GM12801 (cell line): ENCODE measurements around the gene EGFL7.

ENCODE experiments used
- TF ChIP-seq, protein P1 (sequence below): IDR thresholded peaks from one replicate; pipeline ENCODE4 v1.5.1; 2011; ENCODE audit warnings: control low read depth; ENCODE audit not compliant: insufficient read length; ENCODE audit errors: extremely low read depth

The EGFL7 gene

DNA sequence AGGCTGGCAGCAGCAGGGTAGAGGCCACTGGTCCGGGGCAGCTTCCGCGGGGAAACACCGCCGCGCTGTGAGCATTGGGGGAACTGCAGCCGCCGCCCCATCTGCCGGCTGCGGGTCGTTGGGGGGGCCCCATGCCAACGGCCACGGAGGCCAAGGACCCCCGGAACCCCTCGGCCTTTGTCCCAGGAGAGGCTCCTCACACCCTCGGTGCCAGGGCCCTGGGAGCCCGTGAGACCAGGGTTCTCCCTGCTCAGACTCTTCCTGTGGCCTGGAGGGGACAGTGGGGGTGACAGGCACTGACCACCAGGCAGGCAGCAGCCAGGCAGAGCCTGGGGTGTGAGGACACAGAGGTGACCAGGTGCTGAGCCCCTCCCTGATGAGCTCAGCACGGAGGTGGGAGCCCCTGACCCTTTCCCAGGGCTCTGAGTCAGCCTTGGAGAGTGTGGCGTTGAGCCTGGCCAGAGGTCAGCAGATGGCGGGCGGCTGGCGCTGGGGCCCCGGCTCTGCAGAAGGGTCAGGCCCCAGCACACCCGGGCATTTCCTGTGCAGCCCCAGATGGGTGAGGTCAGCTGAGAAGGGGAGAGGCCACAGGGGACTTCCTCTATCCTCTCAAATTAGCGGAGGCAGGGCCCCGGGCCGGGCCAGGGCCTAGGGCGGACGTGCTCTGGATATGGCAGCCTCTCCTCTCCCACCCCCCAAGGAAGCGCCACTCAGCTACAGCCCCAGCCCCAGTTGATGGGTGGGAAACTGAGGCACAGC, 17.9 kb upstream of the EGFL7 start:
- TF ChIP-seq, protein P1, sequence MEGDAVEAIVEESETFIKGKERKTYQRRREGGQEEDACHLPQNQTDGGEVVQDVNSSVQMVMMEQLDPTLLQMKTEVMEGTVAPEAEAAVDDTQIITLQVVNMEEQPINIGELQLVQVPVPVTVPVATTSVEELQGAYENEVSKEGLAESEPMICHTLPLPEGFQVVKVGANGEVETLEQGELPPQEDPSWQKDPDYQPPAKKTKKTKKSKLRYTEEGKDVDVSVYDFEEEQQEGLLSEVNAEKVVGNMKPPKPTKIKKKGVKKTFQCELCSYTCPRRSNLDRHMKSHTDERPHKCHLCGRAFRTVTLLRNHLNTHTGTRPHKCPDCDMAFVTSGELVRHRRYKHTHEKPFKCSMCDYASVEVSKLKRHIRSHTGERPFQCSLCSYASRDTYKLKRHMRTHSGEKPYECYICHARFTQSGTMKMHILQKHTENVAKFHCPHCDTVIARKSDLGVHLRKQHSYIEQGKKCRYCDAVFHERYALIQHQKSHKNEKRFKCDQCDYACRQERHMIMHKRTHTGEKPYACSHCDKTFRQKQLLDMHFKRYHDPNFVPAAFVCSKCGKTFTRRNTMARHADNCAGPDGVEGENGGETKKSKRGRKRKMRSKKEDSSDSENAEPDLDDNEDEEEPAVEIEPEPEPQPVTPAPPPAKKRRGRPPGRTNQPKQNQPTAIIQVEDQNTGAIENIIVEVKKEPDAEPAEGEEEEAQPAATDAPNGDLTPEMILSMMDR = no peak

DNA sequence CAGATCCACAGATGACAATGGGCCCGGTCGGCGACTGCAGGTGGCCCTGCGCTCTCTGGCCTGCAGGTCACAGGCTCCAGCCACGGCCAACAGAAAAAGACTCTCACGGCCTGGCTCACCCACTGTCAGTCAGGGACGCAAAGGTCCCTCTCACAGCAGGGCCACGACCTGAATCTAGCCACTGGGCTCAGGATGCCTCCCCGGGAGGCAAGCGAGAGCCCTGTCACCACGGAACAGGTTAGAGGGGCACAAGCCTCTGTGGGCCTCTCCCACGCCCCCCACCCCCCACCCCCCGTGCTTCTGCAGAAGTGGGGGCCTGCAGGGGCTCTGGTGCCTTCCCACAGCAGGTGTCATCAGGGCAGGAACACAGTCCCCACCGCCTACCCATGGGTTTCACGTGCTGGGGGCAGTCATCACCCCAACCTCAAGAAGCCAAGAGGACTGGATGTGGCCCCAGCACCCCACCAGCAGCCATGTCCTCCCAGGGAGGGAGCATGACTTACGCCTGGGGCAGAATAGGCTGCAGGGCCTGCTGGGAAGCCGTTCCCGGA, 17.3 kb upstream of the EGFL7 start:
- TF ChIP-seq, protein P1 = no peak

DNA sequence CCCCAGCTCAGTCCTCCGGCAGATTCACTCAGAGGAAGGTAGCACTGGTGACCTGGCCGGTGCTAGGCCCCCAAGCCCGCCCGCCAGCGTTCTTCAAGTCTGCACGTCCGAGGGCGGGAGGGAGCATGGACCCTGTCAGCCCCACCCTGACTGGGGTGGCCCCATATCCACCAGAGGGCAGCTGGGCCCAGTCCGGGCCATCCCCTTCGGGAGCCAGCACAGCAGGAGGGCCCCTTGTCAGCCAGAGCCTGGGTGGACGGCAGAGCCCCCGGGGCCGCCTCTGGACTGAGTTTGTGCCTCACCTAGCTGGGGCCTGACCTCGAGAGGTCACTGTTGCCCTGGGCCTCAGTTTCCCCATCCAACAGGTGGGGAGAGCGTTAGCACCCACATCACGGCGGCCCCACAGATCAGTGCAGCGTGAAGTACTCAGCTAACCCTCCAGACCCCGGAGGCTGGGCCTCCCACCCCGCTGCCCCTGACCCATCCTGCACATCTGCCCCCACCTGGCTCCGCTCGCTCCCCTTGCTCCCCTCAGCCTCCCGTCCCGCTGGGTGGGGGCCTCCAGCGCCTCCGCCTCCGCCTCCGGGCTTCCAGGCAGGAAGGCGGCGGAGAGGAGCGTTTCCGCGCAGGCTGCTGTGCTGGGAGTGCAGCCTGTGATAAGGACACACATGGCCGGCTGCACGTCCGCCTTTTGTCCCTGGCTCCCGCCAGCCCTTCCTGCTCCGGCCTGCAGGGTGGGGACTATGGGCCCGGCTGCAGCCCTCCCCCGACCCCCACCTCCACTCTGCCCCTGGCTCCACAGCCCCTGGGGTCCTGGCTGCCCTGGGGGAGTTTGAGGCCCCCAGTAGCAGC, 16.6 kb upstream of the EGFL7 start:
- TF ChIP-seq, protein P1 = no peak

DNA sequence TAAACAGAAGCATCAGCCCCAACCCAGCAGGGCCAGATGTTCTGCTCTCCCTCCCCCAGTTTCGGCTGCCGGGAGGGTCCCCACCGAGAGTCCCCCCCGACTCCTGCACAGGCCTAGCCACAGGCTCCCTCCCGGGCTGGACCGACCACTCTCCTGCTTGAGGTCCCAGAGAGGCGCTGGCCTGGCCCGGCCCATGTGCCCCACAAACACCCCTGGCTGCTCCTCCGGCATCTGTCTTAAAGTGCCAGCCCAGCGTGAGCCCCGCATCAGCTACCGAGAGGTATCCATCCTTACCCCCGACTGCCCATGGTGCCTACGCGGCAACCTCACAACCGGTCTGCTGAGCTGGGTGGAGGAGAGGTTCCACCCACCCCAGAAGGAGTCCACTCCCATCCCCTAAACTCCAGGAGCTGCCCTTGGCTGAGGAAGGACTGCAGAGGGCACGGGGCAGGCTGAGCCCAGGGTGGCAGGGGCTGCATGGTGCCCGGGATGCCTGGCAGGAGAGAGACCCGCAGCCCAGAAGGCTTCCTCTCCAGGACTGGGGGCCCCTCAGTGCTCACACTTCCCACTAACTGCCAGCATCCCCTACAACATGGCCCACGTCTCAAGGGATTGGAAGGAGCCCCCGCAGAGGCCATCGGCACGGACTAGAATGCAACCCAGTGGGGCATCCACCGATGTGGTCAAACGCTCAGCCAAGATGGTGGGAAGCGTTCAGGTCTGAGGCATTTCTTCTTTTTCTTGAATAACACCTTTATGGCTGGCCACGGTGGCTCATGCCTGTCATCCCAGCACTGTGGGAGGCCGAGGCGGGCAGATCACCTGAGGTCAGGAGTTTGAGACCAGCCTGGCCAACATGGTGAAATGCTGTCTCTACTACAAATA, 15.6 kb upstream of the EGFL7 start:
- TF ChIP-seq, protein P1 = no peak

DNA sequence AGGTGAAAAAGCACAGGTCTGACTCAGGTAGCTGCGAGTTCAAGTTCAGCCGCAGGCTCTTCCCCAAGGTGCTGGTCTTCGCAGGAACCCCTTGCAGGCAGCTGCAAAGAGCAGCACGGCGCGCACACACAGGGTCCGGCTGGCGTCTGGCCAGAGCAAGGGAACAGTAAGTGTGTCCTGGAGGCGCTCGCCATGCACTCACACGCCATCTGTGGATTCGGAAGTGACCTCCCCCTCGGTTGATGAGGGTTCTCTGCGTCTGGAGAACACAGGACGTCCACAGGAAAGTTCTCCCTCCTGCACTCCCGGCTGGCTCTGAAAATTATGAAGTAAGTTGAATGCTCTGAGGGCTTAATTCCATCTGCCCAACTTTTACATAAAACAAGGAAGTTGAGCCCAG, 14.0 kb upstream of the EGFL7 start:
- TF ChIP-seq, protein P1 = no peak

DNA sequence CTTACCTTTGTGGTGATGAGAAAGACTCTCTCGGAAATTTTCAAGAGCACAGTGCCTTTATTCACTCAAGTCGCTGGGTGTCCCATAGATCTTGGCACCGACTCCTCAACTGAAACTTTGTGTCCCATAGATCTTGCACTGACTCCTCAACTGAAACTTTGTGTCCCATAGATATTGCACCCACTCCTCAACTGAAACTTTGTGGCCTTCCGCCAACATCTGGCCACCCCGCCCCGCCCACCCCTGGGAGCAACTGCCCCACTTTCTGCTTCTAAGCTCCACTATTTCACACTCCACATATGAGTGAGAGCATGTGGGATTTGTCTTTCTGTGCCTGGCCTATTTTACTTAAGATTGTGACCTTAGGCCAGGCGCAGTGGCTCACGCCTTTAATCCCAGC, 12.7 kb upstream of the EGFL7 start:
- TF ChIP-seq, protein P1 = no peak

DNA sequence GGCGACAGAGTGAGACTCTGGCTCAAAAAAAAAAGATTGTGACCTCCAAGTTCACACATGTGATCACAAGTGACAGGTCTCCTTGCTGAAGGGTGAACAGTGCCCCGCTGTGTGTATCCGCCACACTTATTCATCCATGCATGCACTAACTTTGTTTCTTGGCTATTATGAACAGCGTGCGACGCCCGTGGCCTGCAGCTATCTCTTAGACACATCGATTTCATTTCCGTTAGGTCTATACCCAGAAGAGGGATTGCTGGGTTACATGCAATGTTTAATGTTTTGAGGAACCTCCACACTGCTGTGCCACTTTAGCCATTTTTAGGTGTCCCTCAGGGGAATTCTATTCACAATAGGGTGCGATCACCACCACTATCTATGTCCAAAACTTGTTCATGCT, 12.1 kb upstream of the EGFL7 start:
- TF ChIP-seq, protein P1 = no peak
